Endothelial cell of umbilical vein (primary cell): ENCODE measurements around the gene PTPRE. TPM values are rescaled to one million over a fixed set of nuclear protein-coding genes. Genes with fewer than 3 reads are reported as not detected.

ENCODE experiments used
- BruUV-seq: library from RNA; stranded (reverse); fragments of 400-500 nt; replicated peaks from 2 replicates; lab custom pipeline; 2021; lab: Mats Ljungman, UMichigan
- CTCF ChIA-PET: fragments of 300-600, 350-600 bp; sonication (Branson Sonifier 250); formaldehyde crosslinking; loops from one replicate; lab custom pipeline; 2021; ENCODE audit warnings: antibody characterized with exemption, inconsistent platforms; lab: Charles Lee
- POLR2A ChIA-PET: fragments of 300-600, 350-600 bp; sonication (Branson Sonifier 250); formaldehyde crosslinking; loops from one replicate; lab custom pipeline; 2021; ENCODE audit warnings: antibody characterized with exemption, inconsistent platforms; lab: Charles Lee
- DNase-seq: peaks from one replicate; pipeline ENCODE4 v3.0.0-alpha.2; 2011; ENCODE audit warnings: low read depth, low spot score
- FAIRE-seq: peaks from 2 replicates; lab custom pipeline; 2011; peaks lifted over from hg19 to GRCh38; lab: Jason Lieb, UNC
- H2AFZ ChIP-seq: 2 replicates; pipeline ENCODE4 v1.6.0; 2012; ENCODE audit warnings: low read depth, low read length, control low read depth, inconsistent platforms
- H3K27ac ChIP-seq: 2 replicates; pipeline ENCODE4 v1.5.1; 2011; ENCODE audit warnings: low read depth, mild to moderate bottlenecking, control low read depth, low read length, moderate library complexity; ENCODE audit not compliant: insufficient read depth
- H3K27me3 ChIP-seq, 2 experiments: 2 replicates each; pipeline versions ENCODE4 v1.6.0 to v1.6.1; 2011; ENCODE audit warnings: low read length in 2 of 2, mixed read lengths in 1 of 2; ENCODE audit not compliant: control insufficient read depth in 2 of 2, insufficient read depth in 2 of 2
- H3K36me3 ChIP-seq, 2 experiments: 2 replicates in 1 of 2; 3 replicates in 1 of 2; pipeline ENCODE4 v1.5.1; 2011; ENCODE audit warnings: low read length in 2 of 2, mild to moderate bottlenecking in 1 of 2, moderate library complexity in 1 of 2; ENCODE audit not compliant: control insufficient read depth in 2 of 2, insufficient read depth in 2 of 2; ENCODE audit errors: extremely low read depth in 1 of 2
- H3K4me1 ChIP-seq: 3 replicates; pipeline ENCODE4 v1.5.1; 2011; ENCODE audit warnings: mild to moderate bottlenecking, low read length; ENCODE audit not compliant: control insufficient read depth, insufficient read depth; ENCODE audit errors: extremely low read depth
- H3K4me2 ChIP-seq: 2 replicates; pipeline ENCODE4 v1.6.1; 2011; ENCODE audit warnings: low read length, control low read depth, mixed read lengths; ENCODE audit not compliant: insufficient read depth
- H3K4me3 ChIP-seq, 3 experiments: fragments of 200-600 bp in 1 of 3; sonication (generic), shearing (Covaris generic) in 1 of 3; replicated peaks in 1 of 3; 2 replicates each; pipeline ENCODE4 v1.5.1; 2011 to 2016; ENCODE audit warnings: control low read depth in 3 of 3, low read length in 3 of 3, mild to moderate bottlenecking in 2 of 3, inconsistent platforms in 1 of 3, low read depth in 1 of 3, moderate library complexity in 1 of 3; ENCODE audit not compliant: insufficient read depth in 1 of 3
- H3K79me2 ChIP-seq: 2 replicates; pipeline ENCODE4 v1.6.0; 2012; ENCODE audit warnings: low read length, inconsistent platforms; ENCODE audit not compliant: control insufficient read depth, insufficient read depth
- H3K9ac ChIP-seq: replicated peaks from 2 replicates; pipeline ENCODE3; 2011; ENCODE audit warnings: low read length, control low read depth; ENCODE audit not compliant: insufficient read depth; ENCODE audit errors: extremely low read depth
- H3K9me1 ChIP-seq: replicated peaks from 3 replicates; pipeline ENCODE4 v1.6.0; 2011; ENCODE audit warnings: mild to moderate bottlenecking, low read length; ENCODE audit not compliant: control insufficient read depth, insufficient read depth; ENCODE audit errors: extremely low read depth
- H3K9me3 ChIP-seq: replicated peaks from 2 replicates; pipeline ENCODE4 v1.5.1; 2012; ENCODE audit warnings: low read length, inconsistent platforms; ENCODE audit not compliant: control insufficient read depth, insufficient read depth
- H4K20me1 ChIP-seq: replicated peaks from 2 replicates; pipeline ENCODE3; 2011; ENCODE audit warnings: mild to moderate bottlenecking, low read length; ENCODE audit not compliant: control insufficient read depth, insufficient read depth; ENCODE audit errors: extremely low read depth
- EZH2 ChIP-seq: IDR thresholded peaks from 2 replicates; pipeline ENCODE4 v1.6.1; 2012; ENCODE audit warnings: borderline replicate concordance, low read depth, mild to moderate bottlenecking, moderate library complexity, low read length, inconsistent platforms; ENCODE audit not compliant: severe bottlenecking
- FOS ChIP-seq: IDR thresholded peaks from 2 replicates; pipeline ENCODE4 v1.6.1; 2011; ENCODE audit warnings: mild to moderate bottlenecking, low read length, moderate library complexity, borderline replicate concordance; ENCODE audit not compliant: insufficient read depth
- GATA2 ChIP-seq: IDR thresholded peaks from 2 replicates; pipeline ENCODE4 v1.7.0; 2011; ENCODE audit warnings: low read depth, mild to moderate bottlenecking, moderate library complexity, mixed read lengths, low read length; ENCODE audit not compliant: insufficient read length, insufficient read depth
- JUN ChIP-seq: IDR thresholded peaks from 2 replicates; pipeline ENCODE4 v1.6.1; 2011; ENCODE audit warnings: borderline replicate concordance, low read depth; ENCODE audit not compliant: insufficient read length, insufficient read depth
- MYC ChIP-seq: IDR thresholded peaks from one replicate; pipeline ENCODE4 v1.6.1; 2011; ENCODE audit warnings: mild to moderate bottlenecking, low read depth, low read length
- POLR2A ChIP-seq: IDR thresholded peaks from 2 replicates; pipeline ENCODE4 v1.6.1; 2012; ENCODE audit warnings: low read depth, mild to moderate bottlenecking, control low read depth, low read length
- POLR2AphosphoS5 ChIP-seq: IDR thresholded peaks from 2 replicates; pipeline ENCODE4 v1.6.1; 2012; ENCODE audit warnings: low read depth, mild to moderate bottlenecking, control low read depth, low read length, moderate library complexity; ENCODE audit not compliant: insufficient read depth
- dilution Hi-C: fragments of 300-500 bp; cut with MboI; formaldehyde crosslinking; loops from one replicate; pipeline ENCODE4 v1.15.0; 2019; ENCODE audit warnings: low sequenced_read_pairs; ENCODE audit not compliant: extremely low pct_ligation_motif_present
- intact Hi-C: fragments of 100-400 bp; cut with micrococcal nuclease; formaldehyde crosslinking; loops from one replicate; pipeline ENCODE4 v1.10.0; 2022
- polyA plus RNA-seq, 4 experiments: library from polyadenylated mRNA; depleted of rRNA in 3 of 4; stranded (reverse) in 3 of 4; unstranded in 1 of 4; fragments of >200 nt; gene quantifications; 2 replicates each; pipeline versions ENCODE4 v1.2.1 to v1.2.3, GENCODE V29; 2011 to 2012; ENCODE audit warnings: missing spikeins in 1 of 4
- total RNA-seq: library from RNA; stranded (reverse); gene quantifications from 2 replicates; pipeline ENCODE4 v1.2.3, GENCODE V29; 2021
- TF ChIP-seq, protein P1 (sequence below), 2 donors: IDR thresholded peaks; 1 replicate in 1 of 2; 2 replicates in 1 of 2; pipeline ENCODE4 v1.5.1; 2011; ENCODE audit warnings: low read length in 2 of 2, mild to moderate bottlenecking in 2 of 2, moderate library complexity in 2 of 2, control low read depth in 1 of 2, inconsistent platforms in 1 of 2, low read depth in 1 of 2; ENCODE audit not compliant: insufficient read depth in 1 of 2; ENCODE audit errors: extremely low read depth in 1 of 2
- TF ChIP-seq, protein P2 (sequence below): IDR thresholded peaks from 2 replicates; pipeline ENCODE4 v1.6.1; 2011; ENCODE audit not compliant: insufficient read depth, insufficient read length

Gene PTPRE
- total and polyA plus RNA-seq, 2 donors (not counting 3 experiments of a cell fraction or from before 2014, with no cell fraction given): 37.3 to 116 TPM

DNA sequence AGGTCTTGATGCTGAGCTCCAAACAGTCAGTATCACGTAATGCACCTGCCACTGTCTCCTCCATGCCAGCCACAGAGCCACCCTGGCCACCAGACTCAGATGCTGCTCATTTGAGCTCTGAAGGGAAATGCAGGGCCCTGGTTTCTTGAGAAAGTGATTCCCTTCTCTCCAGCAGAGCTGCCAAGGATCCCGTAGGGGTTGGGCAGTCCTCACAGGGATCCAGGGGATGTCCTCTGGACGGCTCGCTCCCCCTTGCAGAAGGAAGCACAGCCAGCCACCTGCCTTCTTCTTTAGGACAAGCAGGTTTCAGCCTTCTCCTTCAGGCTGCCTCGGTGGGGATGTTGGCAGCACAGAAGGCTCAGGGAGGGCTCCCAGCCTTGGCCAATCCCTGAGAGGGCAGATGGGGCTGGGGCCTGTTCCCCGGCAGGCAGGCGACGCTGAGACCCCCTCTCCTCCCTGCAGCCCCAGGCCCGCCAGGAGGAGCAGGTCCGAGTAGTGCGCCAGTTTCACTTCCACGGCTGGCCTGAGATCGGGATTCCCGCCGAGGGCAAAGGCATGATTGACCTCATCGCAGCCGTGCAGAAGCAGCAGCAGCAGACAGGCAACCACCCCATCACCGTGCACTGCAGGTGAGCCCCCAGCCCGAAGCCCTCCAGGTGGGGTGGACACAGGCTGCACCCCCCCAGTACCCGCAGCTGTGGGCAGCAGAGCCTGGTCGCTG, 170.4 kb downstream of the PTPRE start:
- H3K9ac ChIP-seq: no peak overlapping the region
- no peak for FAIRE-seq
- intact Hi-C loops (loop anchor here (5.0 kb wide), 1 partner anchor 360 kb away; no protein-coding TSS in a partner anchor), dilution Hi-C loops (no loop called here)
- H3K79me2 ChIP-seq: no peaks in the 10 kb centered on the region
- POLR2A ChIA-PET: no interaction called here
- H3K36me3 ChIP-seq: peaks cover 39 to 66% of the 10 kb centered on the region in 2 experiments
- no peak overlapping the region for H3K27ac ChIP-seq
- CTCF ChIA-PET: interaction anchor here (1.4 kb wide), 1 partner anchor 9 kb away, joined by 4 read pairs; no protein-coding TSS in a partner anchor
- DNase-seq: no peak
- no peak overlapping the region for H2AFZ ChIP-seq
- H3K9me1 ChIP-seq: no peaks in the 10 kb centered on the region
- H3K9me3 ChIP-seq: no peaks in the 10 kb centered on the region
- no peak overlapping the region for H3K4me3 ChIP-seq
- H3K27me3 ChIP-seq: no peaks in the 10 kb centered on the region
- no TSS peak for BruUV-seq
- H4K20me1 ChIP-seq: no peaks in the 10 kb centered on the region
- peaks cover 2% of the 10 kb centered on the region for H3K4me1 ChIP-seq
- no peak overlapping the region for H3K4me2 ChIP-seq
- no peak for TF ChIP-seq POLR2AphosphoS5
- TF ChIP-seq MYC: no peak
- no peak for TF ChIP-seq GATA2
- TF ChIP-seq EZH2: no peak
- TF ChIP-seq JUN: no peak
- TF ChIP-seq, protein P1, sequence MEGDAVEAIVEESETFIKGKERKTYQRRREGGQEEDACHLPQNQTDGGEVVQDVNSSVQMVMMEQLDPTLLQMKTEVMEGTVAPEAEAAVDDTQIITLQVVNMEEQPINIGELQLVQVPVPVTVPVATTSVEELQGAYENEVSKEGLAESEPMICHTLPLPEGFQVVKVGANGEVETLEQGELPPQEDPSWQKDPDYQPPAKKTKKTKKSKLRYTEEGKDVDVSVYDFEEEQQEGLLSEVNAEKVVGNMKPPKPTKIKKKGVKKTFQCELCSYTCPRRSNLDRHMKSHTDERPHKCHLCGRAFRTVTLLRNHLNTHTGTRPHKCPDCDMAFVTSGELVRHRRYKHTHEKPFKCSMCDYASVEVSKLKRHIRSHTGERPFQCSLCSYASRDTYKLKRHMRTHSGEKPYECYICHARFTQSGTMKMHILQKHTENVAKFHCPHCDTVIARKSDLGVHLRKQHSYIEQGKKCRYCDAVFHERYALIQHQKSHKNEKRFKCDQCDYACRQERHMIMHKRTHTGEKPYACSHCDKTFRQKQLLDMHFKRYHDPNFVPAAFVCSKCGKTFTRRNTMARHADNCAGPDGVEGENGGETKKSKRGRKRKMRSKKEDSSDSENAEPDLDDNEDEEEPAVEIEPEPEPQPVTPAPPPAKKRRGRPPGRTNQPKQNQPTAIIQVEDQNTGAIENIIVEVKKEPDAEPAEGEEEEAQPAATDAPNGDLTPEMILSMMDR (IDR thresholded peaks at IDR 0.05; ENCODE audit: extremely low read depth in 1 of 2, insufficient read depth in 1 of 2, low read depth in 1 of 2, low read length in 2 of 2): no peak
- TF ChIP-seq FOS: no peak
- TF ChIP-seq, protein P2, sequence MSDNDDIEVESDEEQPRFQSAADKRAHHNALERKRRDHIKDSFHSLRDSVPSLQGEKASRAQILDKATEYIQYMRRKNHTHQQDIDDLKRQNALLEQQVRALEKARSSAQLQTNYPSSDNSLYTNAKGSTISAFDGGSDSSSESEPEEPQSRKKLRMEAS: no peak
- TF ChIP-seq POLR2A: no peak
